Effector memory CD4-positive, alpha-beta T cell (primary cell): ENCODE measurements around the gene ARF5.

Experiments
- DNase-seq, 3 donors: peaks; one replicate each; pipeline ENCODE4 v3.0.0-alpha.2; 2020
- H3K27ac ChIP-seq: 2 replicates; pipeline ENCODE4 v1.7.0; 2013; ENCODE audit warnings: mild to moderate bottlenecking, low read length, moderate library complexity; ENCODE audit not compliant: insufficient read depth, poor library complexity, severe bottlenecking
- H3K27me3 ChIP-seq: replicated peaks from 2 replicates; pipeline ENCODE4 v1.7.0; 2013; ENCODE audit warnings: mild to moderate bottlenecking, low read length; ENCODE audit not compliant: insufficient read depth, control insufficient read depth, poor library complexity, severe bottlenecking
- H3K36me3 ChIP-seq: 2 replicates; pipeline ENCODE4 v1.7.0; 2013; ENCODE audit warnings: mild to moderate bottlenecking, low read length, moderate library complexity; ENCODE audit not compliant: control insufficient read depth, insufficient read depth
- H3K4me1 ChIP-seq: 2 replicates; pipeline ENCODE4 v1.7.0; 2013; ENCODE audit warnings: low read length, mild to moderate bottlenecking; ENCODE audit not compliant: control insufficient read depth, insufficient read depth, poor library complexity, severe bottlenecking
- H3K4me3 ChIP-seq: 2 replicates; pipeline ENCODE4 v1.7.0; 2013; ENCODE audit warnings: low read length, low read depth, mild to moderate bottlenecking; ENCODE audit not compliant: insufficient read depth, poor library complexity, severe bottlenecking
- H3K9me3 ChIP-seq: 2 replicates; pipeline ENCODE4 v1.7.0; 2013; ENCODE audit warnings: mild to moderate bottlenecking, low read length, moderate library complexity; ENCODE audit not compliant: control insufficient read depth

Gene ARF5

DNA sequence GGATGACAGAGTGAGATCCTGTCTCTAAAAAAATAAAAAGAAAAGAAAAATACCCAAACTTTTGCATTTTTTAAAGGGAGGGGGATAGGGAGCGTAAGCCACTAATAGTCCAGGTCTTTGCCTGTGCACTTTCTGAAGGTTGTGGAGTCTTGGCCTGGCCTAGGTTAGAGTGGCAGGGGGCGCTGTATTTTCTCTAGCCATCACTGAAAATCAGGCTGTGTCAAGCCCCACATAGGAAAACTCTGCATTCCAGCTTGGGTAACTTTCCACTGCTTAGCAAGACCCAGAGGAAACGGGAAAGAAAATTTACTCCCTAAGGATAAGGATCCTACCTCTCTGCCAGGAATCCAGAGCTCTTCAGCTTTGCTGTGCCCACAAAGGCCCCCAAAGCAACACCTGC, 40.2 kb downstream of the ARF5 start:
- Histone ChIP-seq H3K36me3 (no peaks in the 10 kb centered on the region), H3K4me3 (no peak overlapping the region)
- DNase-seq = no peak

DNA sequence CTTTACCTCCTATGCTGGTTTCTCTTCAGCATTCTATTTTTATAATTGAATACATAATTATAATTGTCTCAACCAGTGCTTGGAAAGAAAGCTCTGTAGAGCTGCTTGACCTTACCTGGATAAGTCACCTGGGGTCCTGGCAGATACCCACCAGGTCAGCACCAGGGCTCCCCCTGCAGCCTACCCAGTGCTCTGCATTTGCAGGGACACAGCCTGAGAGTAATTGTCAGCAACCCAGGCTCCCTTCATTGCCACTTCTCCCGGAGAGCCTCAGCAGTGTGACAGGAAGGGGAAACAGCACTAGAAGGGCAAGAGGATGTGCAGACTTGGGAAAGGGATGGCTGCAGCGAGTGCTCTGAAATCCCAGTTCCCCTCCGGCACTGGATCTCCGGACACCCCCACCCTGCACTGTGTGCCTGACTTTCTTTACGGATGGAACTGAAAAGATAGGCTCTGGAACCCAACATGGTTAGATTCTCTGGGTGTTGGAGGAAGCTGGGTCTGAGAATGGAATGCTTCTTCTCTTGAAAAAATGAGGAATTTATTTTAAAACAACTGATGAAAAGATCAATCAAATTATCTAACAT, 41.1 kb downstream of the ARF5 start:
- H3K27me3 ChIP-seq = no peaks in the 10 kb centered on the region
- H3K9me3 ChIP-seq = no peaks in the 10 kb centered on the region
- H3K36me3 ChIP-seq = no peaks in the 10 kb centered on the region
- H3K4me1 ChIP-seq = no peaks in the 10 kb centered on the region
- H3K27ac ChIP-seq = no peak overlapping the region
- no peak for DNase-seq
- H3K4me3 ChIP-seq = no peak overlapping the region

More for the DNA sequence above, 40.2 kb downstream of the ARF5 start:
- Histone ChIP-seq H3K27ac (no peak overlapping the region), H3K9me3 (no peaks in the 10 kb centered on the region), H3K27me3 (no peaks in the 10 kb centered on the region), H3K4me1 (no peaks in the 10 kb centered on the region)

DNA sequence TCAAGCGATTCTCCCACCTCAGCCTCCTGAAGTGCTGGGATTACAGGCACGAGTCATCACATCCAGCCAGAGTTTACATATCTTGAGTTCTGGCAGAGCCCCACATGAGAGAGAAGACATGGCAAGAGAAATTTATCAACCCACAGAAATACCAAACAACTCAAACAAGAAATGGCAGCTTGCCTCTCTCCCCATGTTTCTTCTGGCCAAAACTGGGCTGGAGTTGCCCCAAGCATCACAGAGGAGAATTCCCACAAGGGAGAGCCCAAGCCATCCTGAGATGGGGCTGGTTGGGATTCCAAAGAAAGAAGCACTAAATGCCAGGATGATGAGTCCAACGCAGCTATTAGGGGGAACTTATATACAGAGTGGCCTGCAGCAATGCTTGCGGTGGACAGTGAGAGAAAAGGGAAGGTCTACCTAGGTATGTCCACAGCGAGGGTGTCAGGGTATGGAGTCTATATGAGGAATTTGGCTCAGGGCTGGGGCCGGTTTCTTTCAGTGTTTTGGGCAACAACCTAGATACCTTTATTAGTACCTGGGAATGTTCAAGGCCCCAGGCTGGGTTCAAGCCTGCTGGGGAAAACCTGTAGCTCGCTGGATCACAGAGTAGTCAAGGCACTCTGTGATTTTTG, 44.2 kb downstream of the ARF5 start:
- H3K27me3 ChIP-seq = peaks cover 4% of the 10 kb centered on the region
- no peaks in the 10 kb centered on the region for H3K36me3 ChIP-seq
- no peak overlapping the region for H3K27ac ChIP-seq
- no peak for DNase-seq
- no peaks in the 10 kb centered on the region for H3K9me3 ChIP-seq
- no peak overlapping the region for H3K4me3 ChIP-seq
- no peaks in the 10 kb centered on the region for H3K4me1 ChIP-seq

DNA sequence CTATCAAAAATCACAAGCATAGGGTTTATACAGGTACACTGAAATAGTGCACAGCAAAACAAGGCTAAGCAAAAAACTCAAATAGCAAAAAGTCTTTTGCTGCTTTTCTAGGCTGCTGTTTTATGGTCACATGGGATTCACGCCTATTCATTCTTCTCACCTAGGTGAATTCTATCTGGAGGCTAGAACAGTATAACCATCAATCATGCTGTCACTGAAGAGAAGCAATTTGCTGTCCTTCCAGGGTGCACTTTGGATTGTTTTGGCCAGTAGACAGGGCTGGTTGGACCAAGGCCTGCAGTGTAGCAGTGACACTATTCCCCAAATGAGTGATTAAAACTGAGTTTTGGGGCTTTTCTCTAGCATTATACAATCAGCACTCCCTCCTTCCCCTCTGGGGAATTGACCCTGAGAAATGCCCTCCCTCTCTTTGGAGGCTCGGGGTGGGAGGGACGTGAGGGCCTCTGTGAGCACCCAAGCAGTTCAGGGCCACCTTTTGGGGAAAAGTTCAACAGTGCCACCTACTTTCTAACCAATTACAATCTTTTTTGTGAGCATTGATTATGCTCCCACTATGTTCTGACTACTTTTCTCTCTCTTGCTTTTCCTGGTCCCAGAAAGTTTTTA, 47.6 kb downstream of the ARF5 start:
- Histone ChIP-seq H3K9me3 (no peaks in the 10 kb centered on the region), H3K4me1 (no peaks in the 10 kb centered on the region), H3K27ac (no peak overlapping the region), H3K27me3 (peaks cover 4% of the 10 kb centered on the region), H3K4me3 (no peak overlapping the region), H3K36me3 (no peaks in the 10 kb centered on the region)
- no peak for DNase-seq

DNA sequence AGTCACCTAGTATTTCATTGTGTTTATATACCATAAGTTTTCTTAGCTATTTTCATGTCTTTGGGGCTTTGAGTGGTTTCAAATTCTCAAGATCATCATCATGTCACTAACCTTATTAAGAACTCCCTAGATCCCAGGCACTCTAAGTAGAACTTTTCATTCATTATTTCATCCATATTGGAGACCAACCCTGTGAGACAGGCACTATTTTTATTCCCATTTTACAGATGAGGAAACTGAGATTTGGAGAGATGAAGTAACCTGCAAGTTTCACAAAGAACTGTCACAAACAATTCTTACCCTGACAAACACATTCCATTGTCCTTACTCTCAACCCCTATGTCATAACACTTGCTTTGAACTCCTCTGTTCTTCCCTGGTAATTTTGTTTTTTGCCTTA, 50.0 kb downstream of the ARF5 start:
- Histone ChIP-seq H3K4me1 (no peaks in the 10 kb centered on the region), H3K4me3 (no peak overlapping the region), H3K27ac (no peak overlapping the region), H3K9me3 (no peaks in the 10 kb centered on the region), H3K27me3 (peaks cover 4% of the 10 kb centered on the region), H3K36me3 (no peaks in the 10 kb centered on the region)
- DNase-seq = no peak
